ENCODE measurements around the gene FAM240A. TPM values are rescaled to one million over a fixed set of nuclear protein-coding genes. Genes with fewer than 3 reads are reported as not detected.

Gene FAM240A
- total and polyA plus RNA-seq, 2 donors (not counting 1 experiment from before 2014, with no cell fraction given), result not detected

- POLR2A ChIA-PET, result no interaction called here
- Histone ChIP-seq H3K9me3 (ENCODE audit: control extremely low read depth in 1 of 3, control insufficient read depth in 2 of 3, insufficient read depth in 1 of 3, low read length in 2 of 3) (no peaks in the 10 kb centered on the region), H3K36me3 (replicated peaks in 1 of 2; ENCODE audit: control extremely low read depth in 1 of 2, control insufficient read depth in 1 of 2, extremely low read depth in 1 of 2, insufficient read depth in 2 of 2, low read length in 1 of 2) (no peaks in the 10 kb centered on the region), H3K4me2 (replicated peaks; ENCODE audit: low read depth, low read length, poor library complexity, severe bottlenecking) (no peak overlapping the region), H3K79me2 (ENCODE audit: control insufficient read depth, insufficient read depth, low read length) (no peaks in the 10 kb centered on the region), H3K27ac (ENCODE audit: low read length in 2 of 2) (no peak overlapping the region), H2AFZ (ENCODE audit: insufficient read depth, low read depth, low read length, poor library complexity, severe bottlenecking) (no peak overlapping the region), H3K27me3 (replicated peaks in 1 of 4; ENCODE audit: control extremely low read depth in 1 of 4, control insufficient read depth in 3 of 4, insufficient read depth in 4 of 4, low read length in 3 of 4) (no peaks in the 10 kb centered on the region), H3K4me3 (ENCODE audit: control extremely low read depth in 1 of 5, extremely low read depth in 1 of 5, insufficient read depth in 1 of 5, low read depth in 2 of 5, low read length in 4 of 5) (no peak overlapping the region), H3K9ac (ENCODE audit: low read length) (no peak overlapping the region), H4K20me1 (ENCODE audit: control insufficient read depth, insufficient read depth, low read length, poor library complexity, severe bottlenecking) (no peaks in the 10 kb centered on the region), H3K4me1 (ENCODE audit: control insufficient read depth in 2 of 2, insufficient read depth in 2 of 2, low read length in 2 of 2) (no peaks in the 10 kb centered on the region)
- TF ChIP-seq CTCF (IDR thresholded peaks at IDR 0.05), result no peak
- TF ChIP-seq EZH2 (IDR thresholded peaks at IDR 0.05; ENCODE audit: borderline replicate concordance, insufficient read depth, low read depth, low read length, poor library complexity, severe bottlenecking), result no peak
- CTCF ChIA-PET, result interaction anchor here (1.1 kb wide), 1 partner anchor 9 kb away, joined by 3 read pairs; no protein-coding TSS in a partner anchor
- peaks cover 14% of the 10 kb centered on the region for H3K27me3 Mint-ChIP-seq
- H3K4me1 Mint-ChIP-seq, result no peaks in the 10 kb centered on the region
- H3K9me3 Mint-ChIP-seq (ENCODE audit: insufficient read depth), result no peaks in the 10 kb centered on the region
- ATAC-seq (ENCODE audit: low read depth), result no peak
- intact Hi-C loops (cut with micrococcal nuclease), result no loop called here
- WGBS (ENCODE audit: insufficient coverage), result 76% methylated on average over 4 of the region's 5 CpGs
- DNase-seq, result no peak
- H3K27ac Mint-ChIP-seq, result no peak overlapping the region
- no peak overlapping the region for H3K4me3 Mint-ChIP-seq
Measured at GRCh38 chr3:46599590-46599989, 12.7 kb upstream of the FAM240A start.

GRCh38 chr3:46603446-46604046 lies 8.8 kb upstream of the FAM240A start:
- ChIA-PET POLR2A (no interaction called here), CTCF (interaction anchor here (1.4 kb wide), 1 partner anchor 26 kb away, joined by 4 read pairs; no protein-coding TSS in a partner anchor)
- ATAC-seq (ENCODE audit: low read depth) (no peak), DNase-seq (no peak)
- Histone ChIP-seq H3K4me1 (ENCODE audit: control insufficient read depth in 2 of 2, insufficient read depth in 2 of 2, low read length in 2 of 2) (no peaks in the 10 kb centered on the region), H3K9me3 (ENCODE audit: control extremely low read depth in 1 of 3, control insufficient read depth in 2 of 3, insufficient read depth in 1 of 3, low read length in 2 of 3) (no peaks in the 10 kb centered on the region), H2AFZ (ENCODE audit: insufficient read depth, low read depth, low read length, poor library complexity, severe bottlenecking) (no peak overlapping the region), H3K79me2 (ENCODE audit: control insufficient read depth, insufficient read depth, low read length) (no peaks in the 10 kb centered on the region), H3K4me3 (ENCODE audit: control extremely low read depth in 1 of 5, extremely low read depth in 1 of 5, insufficient read depth in 1 of 5, low read depth in 2 of 5, low read length in 4 of 5) (no peak overlapping the region), H3K36me3 (replicated peaks in 1 of 2; ENCODE audit: control extremely low read depth in 1 of 2, control insufficient read depth in 1 of 2, extremely low read depth in 1 of 2, insufficient read depth in 2 of 2, low read length in 1 of 2) (no peaks in the 10 kb centered on the region), H4K20me1 (ENCODE audit: control insufficient read depth, insufficient read depth, low read length, poor library complexity, severe bottlenecking) (no peaks in the 10 kb centered on the region), H3K9ac (ENCODE audit: low read length) (no peak overlapping the region), H3K4me2 (replicated peaks; ENCODE audit: low read depth, low read length, poor library complexity, severe bottlenecking) (no peak overlapping the region), H3K27ac (ENCODE audit: low read length in 2 of 2) (no peak overlapping the region), H3K27me3 (replicated peaks in 1 of 4; ENCODE audit: control extremely low read depth in 1 of 4, control insufficient read depth in 3 of 4, insufficient read depth in 4 of 4, low read length in 3 of 4) (no peaks in the 10 kb centered on the region)
- Mint-ChIP-seq H3K27ac (no peak overlapping the region), H3K27me3 (peaks cover 5% of the 10 kb centered on the region), H3K9me3 (ENCODE audit: insufficient read depth) (no peaks in the 10 kb centered on the region), H3K4me1 (no peaks in the 10 kb centered on the region), H3K4me3 (no peak overlapping the region)
- intact Hi-C loops (cut with micrococcal nuclease), result no loop called here
- TF ChIP-seq CTCF (IDR thresholded peaks at IDR 0.05), result no peak
- no peak for TF ChIP-seq EZH2 (IDR thresholded peaks at IDR 0.05; ENCODE audit: borderline replicate concordance, insufficient read depth, low read depth, low read length, poor library complexity, severe bottlenecking)
- WGBS (ENCODE audit: insufficient coverage), result 93% methylated on average over 1 of the region's 1 CpG

All from B cell (primary cell).